Measurements from ENCODE around the gene ECE1.

DNA sequence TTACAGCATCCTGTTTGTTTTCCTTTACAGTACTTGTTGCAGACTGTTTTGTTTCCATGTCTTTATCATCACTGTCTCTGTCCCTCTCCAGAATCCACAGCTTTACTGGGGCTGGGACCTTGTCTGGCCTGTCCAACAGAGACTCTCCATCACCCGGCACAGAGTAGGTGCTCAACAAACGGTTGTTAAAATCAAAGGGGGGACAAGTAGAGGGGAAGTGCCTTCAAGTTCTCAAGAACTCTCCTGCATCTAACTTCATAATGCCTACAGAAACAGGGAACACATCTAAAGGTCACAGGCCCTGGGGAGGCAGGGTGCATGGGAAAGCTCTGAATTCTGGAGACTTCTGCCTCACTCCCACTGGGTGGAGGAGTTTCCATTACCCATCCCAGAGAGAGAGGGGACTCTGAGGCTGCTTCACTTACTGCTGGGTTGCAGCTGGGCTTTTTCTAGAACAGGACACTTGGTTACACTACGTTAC lies 2.3 kb upstream of the ECE1 start:
- TF ChIP-seq, protein P1, sequence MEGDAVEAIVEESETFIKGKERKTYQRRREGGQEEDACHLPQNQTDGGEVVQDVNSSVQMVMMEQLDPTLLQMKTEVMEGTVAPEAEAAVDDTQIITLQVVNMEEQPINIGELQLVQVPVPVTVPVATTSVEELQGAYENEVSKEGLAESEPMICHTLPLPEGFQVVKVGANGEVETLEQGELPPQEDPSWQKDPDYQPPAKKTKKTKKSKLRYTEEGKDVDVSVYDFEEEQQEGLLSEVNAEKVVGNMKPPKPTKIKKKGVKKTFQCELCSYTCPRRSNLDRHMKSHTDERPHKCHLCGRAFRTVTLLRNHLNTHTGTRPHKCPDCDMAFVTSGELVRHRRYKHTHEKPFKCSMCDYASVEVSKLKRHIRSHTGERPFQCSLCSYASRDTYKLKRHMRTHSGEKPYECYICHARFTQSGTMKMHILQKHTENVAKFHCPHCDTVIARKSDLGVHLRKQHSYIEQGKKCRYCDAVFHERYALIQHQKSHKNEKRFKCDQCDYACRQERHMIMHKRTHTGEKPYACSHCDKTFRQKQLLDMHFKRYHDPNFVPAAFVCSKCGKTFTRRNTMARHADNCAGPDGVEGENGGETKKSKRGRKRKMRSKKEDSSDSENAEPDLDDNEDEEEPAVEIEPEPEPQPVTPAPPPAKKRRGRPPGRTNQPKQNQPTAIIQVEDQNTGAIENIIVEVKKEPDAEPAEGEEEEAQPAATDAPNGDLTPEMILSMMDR (IDR thresholded peaks at IDR 0.05; ENCODE audit: insufficient read depth, low read length, poor library complexity, severe bottlenecking): no peak
- no peak for TF ChIP-seq EZH2phosphoT487 (conservative IDR thresholded peaks at IDR 0.05; ENCODE audit: low read length)

Data from SU-DHL-6 (cell line).